Measurements from ENCODE around the gene SLC44A4. TPM values are rescaled to one million over a fixed set of nuclear protein-coding genes. Genes with fewer than 3 reads are reported as not detected.

The SLC44A4 gene
- polyA plus RNA-seq, 1 of the 3 experiments (the other 2 are of a cell fraction) = 0.26 TPM

DNA sequence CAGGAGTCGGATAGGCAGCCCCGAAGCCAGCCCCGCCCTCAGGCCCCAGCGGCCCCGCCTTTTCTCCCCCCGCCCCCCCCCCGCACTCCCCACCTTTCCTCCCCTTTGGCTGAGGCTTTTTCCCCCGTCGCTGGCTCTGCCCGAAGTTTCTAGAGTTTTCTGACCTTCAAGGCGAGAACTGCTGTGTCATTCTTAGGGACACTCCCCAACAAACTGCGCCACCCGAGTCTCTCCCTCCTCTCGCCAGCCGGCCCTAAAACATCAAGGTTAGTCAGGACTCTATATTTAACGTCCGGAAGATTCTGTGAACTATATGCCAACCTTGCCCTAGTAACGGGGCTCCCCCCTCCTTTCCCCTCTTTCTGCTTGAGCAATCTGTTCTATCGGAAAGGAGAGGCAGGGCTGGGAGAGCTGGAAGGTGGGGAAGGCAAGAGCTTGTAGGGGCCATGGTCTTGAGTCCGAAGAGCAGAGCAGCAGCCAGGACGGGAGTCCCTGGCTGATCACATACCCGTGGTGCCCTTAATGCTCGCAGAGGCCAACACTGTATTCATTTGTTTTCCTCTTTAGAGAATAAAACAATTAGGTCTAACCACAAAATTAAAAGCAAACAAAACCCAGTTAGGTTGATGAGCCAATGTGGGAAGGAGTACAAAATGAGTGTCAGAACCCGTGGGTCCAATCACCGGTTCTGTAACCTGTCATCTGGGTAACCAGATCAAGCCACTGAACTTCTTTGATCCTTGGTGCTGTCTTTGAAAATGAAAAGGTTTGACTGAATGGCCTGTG is 56.6 kb downstream of the SLC44A4 start:
- Histone ChIP-seq H3F3A (replicated peaks; ENCODE audit: insufficient read depth) (peaks cover 7% of the 10 kb centered on the region), H3K9me2 (no peaks in the 10 kb centered on the region), H3K4me1 (ENCODE audit: control insufficient read depth in 1 of 2, insufficient read depth in 2 of 2, low read depth in 1 of 2, low read length in 1 of 2) (peaks cover 0 to 3% of the 10 kb centered on the region in 2 experiments; a peak in 1 of 4 replicates), H2AFZ (ENCODE audit: low read depth) (peak overlapping the region; percentile 51; the same call in 1 of the 2 replicates), H3K27ac (ENCODE audit: low read depth in 2 of 2, low read length in 1 of 2) (peak overlapping the region; percentile 34 to 55; a peak in 3 of 4 replicates), H3K9me3 (no peaks in the 10 kb centered on the region), H3K27me3 (ENCODE audit: insufficient read depth) (no peaks in the 10 kb centered on the region), H3K4me2 (peak overlapping the region; percentile 70), H3K4me3 (ENCODE audit: low read depth in 2 of 2, low read length in 1 of 2) (peak overlapping the region; percentile 37 to 44), H4K20me1 (ENCODE audit: insufficient read depth) (no peaks in the 10 kb centered on the region), H3K79me2 (ENCODE audit: insufficient read depth) (peaks cover 10% of the 10 kb centered on the region), H3K36me3 (replicated peaks in 1 of 2; ENCODE audit: control insufficient read depth in 1 of 2, insufficient read depth in 2 of 2, low read length in 1 of 2) (no peaks in the 10 kb centered on the region), H3K9ac (peak overlapping the region; percentile 53)
- peak; percentile 69 for DNase-seq
- ChIA-PET CTCF (interaction anchor here (0.8 kb wide), 1 partner anchor 93 kb away, joined by 3 read pairs; the partner anchor contains the start of gene DDAH2), POLR2A (no interaction called here)
- no peak for TF ChIP-seq RFX5 (IDR thresholded peaks at IDR 0.05; ENCODE audit: low read length)
- TF ChIP-seq MXI1 (IDR thresholded peaks at IDR 0.05; ENCODE audit: low read depth, low read length) = no peak
- TF ChIP-seq YY1 (IDR thresholded peaks at IDR 0.05; ENCODE audit: low read depth) = no peak
- TF ChIP-seq TEAD4 (IDR thresholded peaks at IDR 0.05; ENCODE audit: borderline replicate concordance, insufficient read depth) = no peak
- no peak for TF ChIP-seq TCF12 (IDR thresholded peaks at IDR 0.05)
- TF ChIP-seq FOSL2 (IDR thresholded peaks at IDR 0.05; ENCODE audit: borderline replicate concordance, low read depth) = no peak
- TF ChIP-seq MEF2A (IDR thresholded peaks at IDR 0.05; ENCODE audit: borderline replicate concordance, low read depth) = no peak
- no peak for TF ChIP-seq SIN3A (IDR thresholded peaks at IDR 0.05; ENCODE audit: borderline replicate concordance, low read depth, low read length)
- TF ChIP-seq, protein P1, sequence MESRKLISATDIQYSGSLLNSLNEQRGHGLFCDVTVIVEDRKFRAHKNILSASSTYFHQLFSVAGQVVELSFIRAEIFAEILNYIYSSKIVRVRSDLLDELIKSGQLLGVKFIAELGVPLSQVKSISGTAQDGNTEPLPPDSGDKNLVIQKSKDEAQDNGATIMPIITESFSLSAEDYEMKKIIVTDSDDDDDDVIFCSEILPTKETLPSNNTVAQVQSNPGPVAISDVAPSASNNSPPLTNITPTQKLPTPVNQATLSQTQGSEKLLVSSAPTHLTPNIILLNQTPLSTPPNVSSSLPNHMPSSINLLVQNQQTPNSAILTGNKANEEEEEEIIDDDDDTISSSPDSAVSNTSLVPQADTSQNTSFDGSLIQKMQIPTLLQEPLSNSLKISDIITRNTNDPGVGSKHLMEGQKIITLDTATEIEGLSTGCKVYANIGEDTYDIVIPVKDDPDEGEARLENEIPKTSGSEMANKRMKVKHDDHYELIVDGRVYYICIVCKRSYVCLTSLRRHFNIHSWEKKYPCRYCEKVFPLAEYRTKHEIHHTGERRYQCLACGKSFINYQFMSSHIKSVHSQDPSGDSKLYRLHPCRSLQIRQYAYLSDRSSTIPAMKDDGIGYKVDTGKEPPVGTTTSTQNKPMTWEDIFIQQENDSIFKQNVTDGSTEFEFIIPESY (IDR thresholded peaks at IDR 0.05; ENCODE audit: borderline replicate concordance, low read depth) = no peak
- TF ChIP-seq CHD2 (IDR thresholded peaks at IDR 0.05; ENCODE audit: low read length, partially characterized antibody) = no peak
- TF ChIP-seq, protein P2, sequence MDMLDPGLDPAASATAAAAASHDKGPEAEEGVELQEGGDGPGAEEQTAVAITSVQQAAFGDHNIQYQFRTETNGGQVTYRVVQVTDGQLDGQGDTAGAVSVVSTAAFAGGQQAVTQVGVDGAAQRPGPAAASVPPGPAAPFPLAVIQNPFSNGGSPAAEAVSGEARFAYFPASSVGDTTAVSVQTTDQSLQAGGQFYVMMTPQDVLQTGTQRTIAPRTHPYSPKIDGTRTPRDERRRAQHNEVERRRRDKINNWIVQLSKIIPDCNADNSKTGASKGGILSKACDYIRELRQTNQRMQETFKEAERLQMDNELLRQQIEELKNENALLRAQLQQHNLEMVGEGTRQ (IDR thresholded peaks at IDR 0.05; ENCODE audit: borderline replicate concordance, low read depth, low read length) = no peak
- TF ChIP-seq RAD21 (IDR thresholded peaks at IDR 0.05; ENCODE audit: low read length) = no peak
- TF ChIP-seq, protein P3, sequence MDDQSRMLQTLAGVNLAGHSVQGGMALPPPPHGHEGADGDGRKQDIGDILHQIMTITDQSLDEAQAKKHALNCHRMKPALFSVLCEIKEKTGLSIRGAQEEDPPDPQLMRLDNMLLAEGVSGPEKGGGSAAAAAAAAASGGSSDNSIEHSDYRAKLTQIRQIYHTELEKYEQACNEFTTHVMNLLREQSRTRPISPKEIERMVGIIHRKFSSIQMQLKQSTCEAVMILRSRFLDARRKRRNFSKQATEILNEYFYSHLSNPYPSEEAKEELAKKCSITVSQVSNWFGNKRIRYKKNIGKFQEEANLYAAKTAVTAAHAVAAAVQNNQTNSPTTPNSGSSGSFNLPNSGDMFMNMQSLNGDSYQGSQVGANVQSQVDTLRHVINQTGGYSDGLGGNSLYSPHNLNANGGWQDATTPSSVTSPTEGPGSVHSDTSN (IDR thresholded peaks at IDR 0.05) = no peak
- TF ChIP-seq JUND (IDR thresholded peaks at IDR 0.05) = no peak
- TF ChIP-seq RXRA (IDR thresholded peaks at IDR 0.05; ENCODE audit: borderline replicate concordance, low read depth) = no peak
- no peak for TF ChIP-seq RCOR1 (IDR thresholded peaks at IDR 0.05; ENCODE audit: low read length)
- TF ChIP-seq NRF1 (IDR thresholded peaks at IDR 0.05; ENCODE audit: low read depth, low read length) = no peak
- no peak for TF ChIP-seq POLR2AphosphoS5 (IDR thresholded peaks at IDR 0.05; ENCODE audit: low read depth, low read length)
- TF ChIP-seq NFIC (IDR thresholded peaks at IDR 0.05; ENCODE audit: borderline replicate concordance) = no peak
- no peak for TF ChIP-seq TAF1 (IDR thresholded peaks at IDR 0.05; ENCODE audit: borderline replicate concordance, low read depth, low read length)
- WGBS (ENCODE audit: low lambda C conversion rate) = 18% methylated on average over 23 of the region's 25 CpGs
